Suppressor macrophage (primary cell): ENCODE data around the gene SYTL3.
"Not testable (repeated sequence)": the region's sequence is repeated elsewhere in the genome, so short reads cannot be mapped to it uniquely, and the experiment has no call there.

Experiments
- DNase-seq, 4 experiments: peaks; one replicate each; pipeline ENCODE4 v3.0.0-alpha.2; 2020 to 2022

The SYTL3 gene

DNA sequence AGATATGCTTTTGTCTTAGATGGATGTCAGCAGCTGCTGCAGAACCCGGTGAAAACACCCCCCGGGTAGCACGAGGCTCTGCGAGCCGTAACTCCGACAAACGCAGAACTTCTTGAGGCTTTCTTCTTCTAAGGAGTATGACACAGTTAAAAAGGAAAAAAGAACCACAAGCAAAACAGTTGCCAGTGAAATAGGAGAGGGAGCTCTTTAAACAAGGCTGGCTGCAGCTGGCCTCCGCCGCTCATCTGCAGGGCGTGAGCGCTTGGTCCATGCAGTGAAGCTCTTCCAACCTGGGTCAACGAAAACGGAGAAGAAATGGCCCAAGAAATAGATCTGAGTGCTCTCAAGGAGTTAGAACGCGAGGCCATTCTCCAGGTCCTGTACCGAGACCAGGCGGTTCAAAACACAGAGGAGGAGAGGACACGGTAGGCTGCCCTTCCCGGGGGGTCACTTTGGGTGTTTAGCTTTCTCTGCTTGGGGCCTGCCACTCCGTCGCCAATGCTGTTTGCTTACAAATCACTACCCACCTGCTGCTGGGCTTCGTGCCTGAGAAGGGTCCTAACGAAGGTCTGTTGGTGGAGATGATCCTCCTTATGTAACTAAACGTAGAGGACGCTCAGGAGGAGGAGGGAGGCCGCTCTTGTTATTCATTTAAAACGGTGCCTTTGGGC, 13.2 kb downstream of the SYTL3 start:
- peak; percentile 47 to 64 (median 48) for DNase-seq

DNA sequence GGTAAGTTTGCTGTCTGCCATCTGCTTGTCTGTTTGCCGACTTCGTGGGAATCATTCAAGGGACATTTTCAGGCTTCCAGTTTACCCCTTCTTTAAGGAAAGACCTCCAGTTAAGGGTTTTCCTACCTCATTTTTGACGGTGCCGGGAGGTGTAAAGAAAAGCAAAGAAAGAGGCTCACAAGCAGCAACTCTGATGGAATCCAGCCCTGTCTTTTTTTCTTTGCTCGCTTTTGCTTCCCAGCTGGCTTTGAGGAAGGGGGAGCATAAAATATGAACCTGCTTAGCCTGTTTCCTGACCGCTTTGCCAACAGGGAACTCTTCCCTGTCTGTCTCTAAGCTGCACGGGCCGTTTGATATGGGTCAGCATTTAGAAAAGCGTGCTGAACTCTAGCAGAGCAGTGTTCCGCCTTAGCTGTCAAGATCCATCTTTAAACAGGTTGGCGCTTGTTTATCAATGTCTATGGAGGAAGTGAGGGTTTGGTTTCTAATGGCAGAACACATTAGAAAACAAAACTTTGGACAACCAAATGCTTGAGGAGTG, 13.8 kb downstream of the SYTL3 start:
- peak in 2 of 4 experiments; percentile 20 to 49 for DNase-seq

DNA sequence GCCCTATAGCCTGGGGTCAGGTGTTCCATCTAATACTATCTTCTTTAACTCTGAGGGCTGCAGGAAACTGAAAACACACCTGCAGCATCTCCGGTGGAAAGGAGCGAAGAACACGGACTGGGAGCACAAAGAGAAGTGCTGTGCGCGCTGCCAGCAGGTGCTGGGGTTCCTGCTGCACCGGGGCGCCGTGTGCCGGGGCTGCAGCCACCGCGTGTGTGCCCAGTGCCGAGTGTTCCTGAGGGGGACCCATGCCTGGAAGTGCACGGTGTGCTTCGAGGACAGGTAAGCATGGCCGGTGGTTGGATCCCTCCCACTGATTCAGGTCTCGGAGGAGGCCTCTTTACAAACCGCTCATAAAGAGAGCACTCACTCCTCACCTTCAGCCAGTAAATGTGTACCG, 15.5 kb downstream of the SYTL3 start:
- no peak for DNase-seq

DNA sequence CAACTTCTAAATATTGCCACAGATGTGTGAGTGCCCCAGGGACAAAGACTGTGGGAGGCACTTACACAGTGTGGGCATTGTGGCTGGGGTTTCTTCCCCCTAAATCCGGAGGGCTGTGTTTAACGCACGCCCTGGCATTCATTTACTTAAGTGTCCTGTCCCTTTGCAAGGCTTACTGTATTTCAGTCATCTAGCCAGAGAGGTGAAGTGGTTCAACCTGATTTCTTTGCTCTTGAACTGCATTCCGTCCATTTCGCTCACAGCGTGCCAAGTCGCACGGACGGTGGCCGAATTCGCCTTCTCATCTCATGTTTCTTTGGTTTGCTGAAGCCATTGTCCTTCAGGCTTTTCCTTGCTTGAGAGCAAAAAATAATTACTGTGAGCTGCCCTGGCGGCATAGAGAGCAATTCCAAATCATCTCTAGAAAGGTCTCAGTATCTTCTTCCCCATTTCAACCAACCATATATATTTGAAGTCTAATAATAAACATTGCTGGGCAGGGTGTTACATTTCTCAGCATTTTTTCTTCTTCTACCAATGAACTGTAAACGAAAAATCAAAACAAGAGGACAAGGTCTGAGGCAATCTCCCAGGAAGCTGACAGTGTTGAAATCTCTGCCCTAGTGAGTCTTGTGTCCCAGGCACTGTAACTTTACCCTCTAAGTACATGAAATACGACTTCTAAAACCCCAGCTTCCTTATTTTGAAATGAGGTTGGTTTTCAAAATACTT, 16.9 kb downstream of the SYTL3 start:
- DNase-seq, result peak; percentile 87 to 99 (median 92)

DNA sequence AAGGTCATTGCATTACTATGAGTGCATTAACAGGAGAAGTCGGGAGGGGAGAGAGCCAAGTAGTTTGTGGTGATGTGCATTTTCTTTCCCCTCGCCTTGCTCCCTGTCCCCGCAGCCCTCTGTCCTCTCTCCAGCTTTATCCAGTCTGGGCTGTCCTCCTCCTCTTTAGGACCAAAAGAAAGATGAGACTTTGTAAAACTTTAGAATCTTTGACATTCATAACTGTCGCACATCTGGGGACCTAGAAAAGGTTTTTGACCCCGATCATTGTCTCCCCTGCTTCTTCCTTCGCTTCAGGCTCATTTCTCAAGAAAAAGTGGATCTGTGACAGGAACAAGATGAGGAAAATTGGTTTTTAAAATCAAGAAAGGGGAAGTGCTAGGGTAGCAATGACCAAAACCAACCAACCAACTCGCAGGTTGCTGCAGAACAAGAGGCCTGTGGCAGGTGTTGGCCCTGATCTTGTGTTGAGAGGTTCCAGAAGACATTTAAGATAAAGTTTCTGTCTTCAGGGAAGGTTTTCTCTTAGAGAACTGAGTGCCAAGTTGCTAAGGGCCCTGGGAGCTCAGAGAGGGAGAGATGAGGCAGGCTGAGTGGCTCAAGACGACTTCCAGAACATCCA, 17.6 kb downstream of the SYTL3 start:
- DNase-seq, result peak; percentile 30 to 49 (median 40)

DNA sequence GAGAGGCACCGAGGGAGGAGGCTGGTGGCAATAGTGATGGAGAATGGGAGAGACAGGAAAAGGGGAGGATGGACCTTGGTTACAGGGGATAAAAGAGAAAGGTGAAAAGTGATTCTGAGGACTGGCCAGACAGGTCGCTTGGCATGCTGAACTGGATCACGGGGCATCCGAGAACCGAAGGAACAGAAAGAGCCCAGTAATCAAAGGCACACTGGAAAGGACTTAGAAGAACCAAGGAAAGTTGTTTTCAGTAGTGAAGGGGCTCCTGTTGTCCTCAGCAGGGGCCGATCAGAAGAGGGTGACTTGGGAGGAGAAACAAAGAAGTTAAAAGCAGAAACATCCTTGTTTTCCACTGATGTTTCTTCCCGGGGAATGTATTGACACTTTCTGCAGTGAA, 18.9 kb downstream of the SYTL3 start:
- no peak for DNase-seq

DNA sequence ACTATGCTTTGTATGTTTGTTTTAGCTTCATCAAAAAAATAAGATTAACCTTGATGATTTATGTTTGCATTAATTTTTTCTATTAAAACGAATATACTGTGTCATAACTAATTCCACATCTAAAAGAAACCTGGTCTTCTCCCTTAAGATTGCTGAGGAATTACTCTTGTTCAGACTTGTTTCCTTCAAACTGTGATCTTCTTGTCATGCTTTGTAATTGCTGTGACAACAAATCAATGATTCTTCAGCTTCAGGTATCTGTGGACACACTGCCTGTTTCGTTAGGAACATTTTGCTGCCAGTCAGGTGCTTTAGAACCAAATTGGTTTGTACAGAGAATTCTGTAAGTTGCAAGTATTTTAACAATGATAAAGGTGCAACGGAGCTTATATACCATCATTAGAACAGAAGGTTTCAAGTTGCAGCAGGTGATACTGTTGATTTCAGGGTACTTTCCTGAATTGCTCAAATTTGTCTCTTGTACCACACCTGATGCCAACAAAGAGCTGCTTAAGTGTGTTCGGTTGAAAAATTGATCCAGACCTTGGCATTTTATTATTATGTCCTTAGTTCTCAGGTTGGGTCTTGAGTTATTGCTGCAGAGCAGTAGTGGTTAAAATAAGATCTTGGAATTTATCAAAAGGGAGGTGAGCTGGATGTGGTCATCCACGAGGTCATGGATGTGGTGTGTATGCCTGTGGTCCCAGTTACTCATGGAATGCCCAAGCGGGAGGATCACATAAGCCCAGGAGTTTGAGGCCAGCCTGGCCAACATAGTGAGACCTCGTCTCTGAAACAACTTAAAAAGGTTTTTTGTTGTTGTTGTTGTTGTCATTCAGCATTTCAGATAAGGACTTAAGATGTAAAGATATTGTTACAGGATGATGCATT, 19.5 kb downstream of the SYTL3 start:
- no peak for DNase-seq

DNA sequence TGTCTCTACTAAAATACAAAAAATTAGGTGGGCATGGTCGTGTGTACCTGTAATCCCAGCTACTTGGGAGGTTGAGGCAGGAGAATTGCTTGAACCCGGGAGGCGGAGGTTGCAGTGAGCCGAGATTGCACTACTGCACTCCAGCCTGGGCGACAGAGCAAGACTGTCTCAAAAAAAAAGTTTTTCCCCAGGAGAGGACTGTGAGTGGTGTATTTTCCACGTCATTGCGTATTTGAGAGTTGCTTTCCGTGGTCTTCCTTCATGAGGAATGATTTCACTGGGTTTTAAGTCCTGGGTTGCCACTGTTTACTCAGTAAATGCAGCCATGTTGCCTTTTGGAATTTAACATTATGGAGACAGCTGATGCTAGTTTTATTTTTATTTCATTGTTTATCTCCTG, 22.3 kb downstream of the SYTL3 start:
- DNase-seq, result not testable (repeated sequence)

DNA sequence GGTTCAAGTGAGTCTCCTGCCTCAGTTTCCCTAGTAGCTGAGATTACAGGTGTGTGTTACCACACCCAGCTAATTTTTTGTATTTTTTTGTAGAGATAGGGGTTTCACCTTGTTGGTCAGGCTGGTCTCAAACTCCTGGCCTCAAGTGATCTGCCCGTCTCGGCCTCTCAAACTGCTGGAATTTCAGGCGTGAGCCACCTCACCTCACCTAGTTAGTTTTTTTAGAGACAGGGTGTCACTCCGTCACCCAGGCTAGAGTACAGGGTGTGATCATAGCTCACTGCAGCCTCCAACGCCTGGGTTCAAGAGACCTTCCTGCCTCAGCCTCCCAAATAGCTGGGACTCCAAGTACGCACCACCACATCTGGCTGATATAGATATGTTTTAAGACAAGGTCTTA, 22.9 kb downstream of the SYTL3 start:
- no peak for DNase-seq

DNA sequence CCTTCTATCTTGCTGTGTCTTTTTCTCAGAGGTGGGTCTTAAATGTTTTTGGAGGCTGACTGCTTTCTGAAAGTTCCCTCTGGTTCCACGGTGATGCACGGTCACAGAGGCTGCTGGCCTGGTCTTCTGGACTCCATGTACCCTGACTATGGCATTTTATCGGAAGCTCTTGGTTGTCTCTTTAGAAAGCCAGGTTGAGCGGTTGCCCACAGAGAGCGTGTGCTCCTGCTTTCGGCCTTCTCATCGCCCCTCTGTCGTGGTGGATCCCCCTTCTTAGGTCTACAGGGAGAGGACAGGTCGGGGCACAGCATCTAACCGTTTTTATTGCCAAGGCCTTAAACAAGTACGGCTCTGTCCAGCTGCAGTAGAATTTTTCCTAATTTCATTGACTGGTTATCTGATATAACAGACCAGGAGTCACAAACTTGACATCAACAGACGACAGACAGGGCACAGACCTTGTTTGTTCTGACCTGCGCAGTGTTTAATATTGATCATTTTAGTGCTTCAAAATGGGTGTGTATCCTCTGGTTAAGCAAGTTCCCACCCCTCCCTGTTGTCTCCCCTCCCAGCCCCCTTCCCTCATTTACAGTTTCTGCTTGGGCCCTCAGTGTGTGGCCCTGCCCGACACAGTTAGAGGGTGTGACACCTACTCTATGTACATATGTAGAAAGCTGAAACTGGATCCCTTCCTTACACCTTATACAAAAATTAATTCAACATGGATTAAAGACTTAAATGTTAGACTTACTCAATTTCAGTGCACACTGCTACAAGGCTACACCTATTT, 24.7 kb downstream of the SYTL3 start:
- DNase-seq, result no peak

DNA sequence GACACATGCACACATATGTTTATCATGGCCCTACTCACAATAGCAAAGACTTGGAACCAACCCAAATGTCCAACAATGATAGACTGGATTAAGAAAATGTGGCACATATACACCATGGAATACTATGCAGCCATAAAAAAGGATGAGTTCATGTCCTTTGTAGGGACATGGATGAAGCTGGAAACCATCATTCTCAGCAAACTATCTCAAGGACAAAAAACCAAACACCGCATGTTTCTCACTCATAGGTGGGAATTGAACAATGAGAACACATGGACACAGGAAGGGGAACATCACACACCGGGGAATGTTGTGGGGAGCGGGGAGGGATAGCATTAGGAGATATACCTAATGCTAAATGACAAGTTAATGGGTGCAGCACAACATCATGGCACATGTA, 27.2 kb downstream of the SYTL3 start:
- not testable (repeated sequence) for DNase-seq

DNA sequence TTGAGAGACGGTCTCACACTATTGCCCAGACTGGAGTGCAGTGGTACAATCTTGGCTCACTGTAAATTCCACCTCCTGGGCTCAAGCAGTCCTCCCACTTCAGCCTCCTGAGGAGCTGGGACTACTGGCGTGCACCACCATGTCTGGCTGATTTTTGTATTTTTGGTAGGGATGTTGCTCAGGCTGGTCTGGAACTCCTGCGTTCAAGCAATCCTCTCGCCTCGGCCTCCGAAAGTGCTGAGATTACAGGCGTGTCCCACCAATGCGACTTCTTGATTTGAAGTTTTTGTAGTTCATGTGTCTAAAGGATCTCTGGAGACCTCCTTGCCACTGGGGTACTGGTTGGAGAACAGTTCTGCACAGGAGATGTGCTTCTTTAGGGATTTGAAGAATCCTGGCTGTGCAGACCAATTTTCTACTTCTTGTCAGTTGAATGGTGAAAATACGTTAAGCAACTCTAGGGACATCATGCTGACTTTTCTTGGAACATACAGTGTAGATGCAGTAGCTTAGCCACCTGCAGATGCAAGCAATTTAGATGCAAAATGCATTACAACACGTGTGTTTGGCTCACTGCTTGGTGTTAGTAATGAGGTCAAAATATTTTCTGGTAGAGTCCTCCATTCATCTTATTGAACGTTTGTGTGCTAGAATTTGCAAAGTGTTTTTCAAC, 28.2 kb downstream of the SYTL3 start:
- no peak for DNase-seq

DNA sequence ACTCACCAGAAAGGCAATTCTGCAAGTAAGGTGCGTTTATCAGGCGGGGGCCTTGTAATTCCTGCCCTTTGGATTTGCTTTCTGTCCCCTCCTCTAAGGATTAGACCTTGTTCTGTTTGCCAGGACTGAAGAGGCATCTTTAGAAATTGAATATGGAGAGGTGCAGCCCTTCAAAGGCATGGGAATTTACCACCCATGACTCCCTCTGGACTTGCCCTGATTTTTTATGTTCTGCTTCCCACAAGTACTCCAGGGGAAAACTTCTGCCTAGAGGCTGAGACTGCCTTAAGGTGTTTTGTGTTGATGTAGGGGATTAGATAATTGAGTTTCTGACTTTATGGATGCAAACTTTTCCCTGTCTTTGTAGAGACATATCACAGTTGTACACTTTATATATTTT, 30.2 kb downstream of the SYTL3 start:
- no peak for DNase-seq

DNA sequence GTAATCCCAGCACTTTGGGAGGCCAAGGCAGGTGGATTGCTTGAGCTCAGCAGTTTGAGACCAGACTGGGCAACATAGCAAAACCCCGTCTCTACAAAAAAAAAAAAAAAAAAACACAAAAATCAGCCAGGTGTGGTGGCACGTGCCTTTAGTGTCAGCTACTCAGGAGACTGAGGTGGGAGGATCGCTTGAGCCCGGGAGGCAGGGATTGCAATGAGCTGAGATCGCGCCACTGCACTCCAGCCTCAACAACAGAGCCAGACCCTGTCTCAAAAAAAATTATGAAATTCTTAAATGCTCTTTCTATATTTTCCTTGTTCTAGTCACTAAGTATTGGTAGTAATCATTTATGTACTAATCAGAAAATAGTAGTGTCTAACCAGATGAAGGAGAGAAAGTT, 30.6 kb downstream of the SYTL3 start:
- no peak for DNase-seq

DNA sequence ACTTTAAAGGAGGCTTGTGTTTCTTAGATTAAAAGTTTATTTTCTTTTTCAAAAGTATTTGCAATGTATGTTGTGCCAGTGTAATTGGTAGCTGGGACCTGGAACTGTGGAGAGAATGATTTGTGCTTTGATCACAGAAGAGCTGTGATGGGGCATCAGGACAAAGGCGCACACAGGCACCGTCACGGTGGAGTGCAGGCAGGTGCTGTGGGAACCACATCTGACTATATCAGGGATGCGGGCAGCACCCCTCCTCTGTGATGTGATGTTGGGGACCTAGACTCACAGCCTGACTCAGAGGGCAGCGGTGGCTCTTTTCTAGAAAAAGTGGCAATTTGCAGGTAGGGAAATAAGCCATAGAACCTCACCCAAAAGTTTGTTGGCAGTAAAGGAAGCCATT, 34.5 kb downstream of the SYTL3 start:
- DNase-seq, result no peak

DNA sequence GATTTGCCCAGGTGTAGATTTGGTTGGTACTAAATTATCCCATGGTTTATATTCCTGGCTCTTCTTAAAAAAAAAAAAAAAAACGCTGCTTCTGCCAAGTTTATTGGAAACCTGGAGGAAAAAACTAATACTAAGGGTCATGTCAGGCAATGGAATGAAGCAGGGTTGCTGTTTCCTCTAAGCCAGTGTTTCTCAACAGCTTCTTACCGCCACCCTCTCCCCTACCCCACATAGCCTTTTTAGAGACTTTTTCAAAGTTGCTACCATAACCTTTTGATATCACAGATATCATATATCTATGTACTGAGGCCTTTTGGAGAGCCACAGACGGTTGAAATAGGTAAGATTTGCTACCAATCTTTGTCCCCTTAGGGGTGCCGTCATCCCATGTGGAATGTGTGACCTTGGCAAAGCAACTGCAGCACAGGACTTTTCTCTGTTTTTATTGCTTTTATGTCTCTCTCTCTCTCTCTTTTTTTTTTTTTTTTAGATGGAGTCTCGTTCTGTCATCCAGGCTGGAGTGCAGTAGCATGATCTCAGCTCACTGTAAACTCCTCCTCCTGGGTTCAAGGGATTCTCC, 35.0 kb downstream of the SYTL3 start:
- no peak for DNase-seq

DNA sequence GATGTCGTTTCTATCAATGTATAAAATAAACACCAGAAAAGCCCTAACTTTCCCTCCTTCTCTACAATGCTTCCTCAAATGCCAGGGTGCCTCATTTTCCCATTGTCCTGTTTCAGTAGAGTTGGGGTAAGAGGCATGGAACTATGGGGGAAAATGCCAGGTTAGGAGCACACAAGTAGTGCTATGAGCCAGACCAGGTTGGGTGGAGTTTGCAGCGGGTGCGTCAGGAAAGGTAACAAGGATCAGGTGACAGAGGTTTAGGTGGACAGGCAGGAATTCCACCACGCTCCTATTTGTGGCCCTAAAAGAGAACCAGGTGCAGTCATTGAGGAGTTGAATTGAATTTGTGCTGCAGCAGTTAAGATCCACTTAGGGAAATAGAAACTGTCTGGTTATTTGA, 36.5 kb downstream of the SYTL3 start:
- no peak for DNase-seq

DNA sequence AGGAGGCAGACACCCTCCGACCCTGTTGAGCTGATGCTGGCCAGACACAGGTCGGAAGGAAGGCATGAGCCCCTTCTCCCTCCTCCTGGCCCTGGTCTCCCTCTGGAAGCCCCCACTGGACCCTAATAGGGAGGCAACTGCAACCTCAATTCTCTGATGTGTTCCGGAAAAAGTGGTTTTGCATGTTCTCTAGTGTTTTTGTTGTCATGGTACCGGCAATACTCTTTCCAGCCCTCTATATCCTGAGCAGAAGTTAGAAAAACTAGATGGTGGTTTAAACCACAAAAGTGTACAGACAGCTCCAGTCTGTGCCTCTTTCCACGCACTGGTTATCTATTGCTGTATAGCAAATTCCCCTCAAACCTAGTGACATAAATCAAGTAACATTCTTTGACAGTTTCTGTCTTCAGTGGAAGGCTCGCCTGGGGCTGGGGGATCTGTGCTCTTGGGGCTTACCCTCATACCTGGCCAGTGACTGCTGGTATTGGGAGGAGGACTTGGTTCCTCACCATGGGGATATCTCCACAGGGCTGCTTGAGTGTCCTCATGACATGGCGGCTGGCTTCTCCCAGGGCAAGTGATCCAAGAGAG, 37.0 kb downstream of the SYTL3 start:
- peak in 3 of 4 experiments; percentile 23 to 48 (median 42) for DNase-seq

DNA sequence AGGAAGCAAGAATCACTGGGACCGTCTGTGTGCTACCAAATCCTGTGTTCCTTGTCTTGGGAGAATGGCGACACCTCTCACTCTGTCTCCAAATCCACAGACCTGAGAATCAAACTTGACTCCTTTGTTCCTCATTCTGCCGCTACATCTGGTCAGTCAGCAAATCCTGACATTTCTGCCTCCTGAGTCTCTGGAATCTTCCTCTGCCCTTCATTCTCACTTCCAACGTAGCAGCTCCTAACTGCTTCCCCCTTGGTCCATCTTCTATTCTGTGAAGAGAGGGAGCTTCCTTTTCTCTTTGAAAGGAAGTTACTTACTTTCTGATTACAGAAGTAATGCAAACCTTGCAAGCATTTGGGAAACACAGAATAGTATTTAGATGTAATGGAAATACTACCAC, 37.7 kb downstream of the SYTL3 start:
- DNase-seq, result peak; percentile 44 to 71 (median 61)

DNA sequence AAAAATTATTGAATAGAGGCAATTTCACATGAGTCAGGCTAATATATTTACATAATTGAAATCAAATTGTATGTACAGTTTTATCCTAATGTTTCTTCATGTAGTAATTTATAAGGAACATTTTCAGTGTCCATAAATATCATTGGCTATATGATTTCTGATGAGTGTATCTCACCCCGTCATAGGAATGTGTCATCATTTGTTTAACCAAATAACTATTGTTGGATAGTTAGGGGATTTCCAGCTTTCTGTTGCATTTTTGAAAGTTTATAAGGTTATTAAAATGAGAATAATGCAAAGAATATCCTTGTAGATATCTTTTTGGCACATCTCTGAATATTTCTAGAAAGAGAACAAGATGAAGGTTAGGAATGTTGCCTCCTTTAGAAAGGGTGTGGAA, 39.0 kb downstream of the SYTL3 start:
- peak in 1 of 4 experiments; percentile 28 for DNase-seq
